ENCODE results near the gene WASF2.

DNA sequence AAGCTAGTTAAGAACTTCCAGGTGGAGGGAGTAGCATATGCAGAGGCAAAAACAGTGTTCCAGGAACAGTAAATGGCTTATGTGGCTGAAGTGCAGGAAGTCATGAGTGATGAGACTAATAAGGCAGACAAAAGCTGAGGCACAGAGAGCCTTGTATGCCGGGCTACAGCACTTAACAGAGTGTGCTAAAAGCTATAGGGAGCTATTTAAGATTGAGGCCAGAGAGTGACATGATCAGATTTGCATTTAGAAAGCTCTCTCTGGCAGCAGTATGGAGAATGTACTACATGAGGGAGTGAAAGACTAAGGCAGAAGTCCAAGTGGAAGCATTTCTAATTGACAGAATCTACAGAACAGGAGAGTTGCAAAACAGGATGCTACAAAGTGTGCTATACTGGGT, 38.6 kb downstream of the WASF2 start:
- no peak for TF ChIP-seq YY1 (IDR thresholded peaks at IDR 0.05; ENCODE audit: low read depth)
- no peak for TF ChIP-seq TCF12 (IDR thresholded peaks at IDR 0.05; ENCODE audit: low read depth)
- TF ChIP-seq TAF1 (IDR thresholded peaks at IDR 0.05; ENCODE audit: low read depth) = no peak
- TF ChIP-seq RAD21 (IDR thresholded peaks at IDR 0.05; ENCODE audit: low read depth) = no peak
- TF ChIP-seq EP300 (IDR thresholded peaks at IDR 0.05; ENCODE audit: borderline replicate concordance) = no peak
- no peak for TF ChIP-seq TEAD4 (IDR thresholded peaks at IDR 0.05)

Measured in Ishikawa (cell line).